Tibial nerve (tissue), 4 donors: ENCODE results near the gene UGT2B17. TPM values are rescaled to one million over a fixed set of nuclear protein-coding genes. Genes with fewer than 3 reads are reported as not detected.
"Not testable (repeated sequence)": the region's sequence is repeated elsewhere in the genome, so short reads cannot be mapped to it uniquely, and the experiment has no call there.

Experiments used
- DNase-seq, 2 donors: peaks; one replicate each; pipeline ENCODE4 v3.0.0-alpha.2; 2019; ENCODE audit warnings: low spot score in 2 of 2
- H3K27ac ChIP-seq, 4 donors: fragments of 200-600 bp; sonication (generic) in 3 of 4; one replicate each; pipeline ENCODE4 v1.5.1; 2017 to 2019; ENCODE audit warnings: mild to moderate bottlenecking in 1 of 4
- H3K27me3 ChIP-seq, 2 donors: fragments of 200-600 bp; sonication (generic) in 1 of 2; one replicate each; pipeline versions ENCODE4 v1.5.1 to v1.6.0; 2017 to 2019
- H3K36me3 ChIP-seq, 3 donors: fragments of 200-600 bp; sonication (generic); one replicate each; pipeline ENCODE4 v1.5.1; 2018 to 2019
- H3K4me1 ChIP-seq, 4 donors: fragments of 200-600 bp; sonication (generic) in 3 of 4; one replicate each; pipeline ENCODE4 v1.5.1; 2017 to 2019
- H3K4me3 ChIP-seq, 4 donors: fragments of 200-600 bp; sonication (generic) in 3 of 4; one replicate each; pipeline ENCODE4 v1.5.1; 2017 to 2019; ENCODE audit warnings: mild to moderate bottlenecking in 1 of 4, moderate library complexity in 1 of 4
- H3K9me3 ChIP-seq, 4 donors: fragments of 200-600 bp; sonication (generic) in 3 of 4; one replicate each; pipeline ENCODE4 v1.5.1; 2017 to 2019
- EP300 ChIP-seq, 2 donors: sonication (generic); formaldehyde crosslinking; IDR thresholded peaks; one replicate each; pipeline ENCODE4 v1.6.1; 2017; ENCODE audit warnings: antibody characterized with exemption in 2 of 2, mild to moderate bottlenecking in 1 of 2
- POLR2A ChIP-seq, 2 donors: fragments of 450-650 bp; IDR thresholded peaks; one replicate each; pipeline ENCODE4 v1.6.1; 2017; ENCODE audit warnings: antibody characterized with exemption in 2 of 2, mild to moderate bottlenecking in 2 of 2, moderate library complexity in 2 of 2
- WGBS, 2 donors: methylation state at CpG; one replicate each; pipeline ENCODE4 v1.1.5; 2018; 5-methylcytosine and 5-hydroxymethylcytosine counted together
- total RNA-seq, 4 donors: library from RNA; depleted of rRNA; stranded (reverse); fragments of >200 nt; gene quantifications; one replicate each; pipeline ENCODE4 v1.1.0, GENCODE V29; 2016
- TF ChIP-seq, protein P1 (sequence below), 5 experiments: fragments of 200-600 bp in 3 of 5; fragments of 450-650 bp in 2 of 5; sonication (generic) in 3 of 5; IDR thresholded peaks; one replicate each; pipeline ENCODE4 v1.5.1; 2016 to 2019; ENCODE audit warnings: antibody characterized with exemption in 5 of 5, mild to moderate bottlenecking in 3 of 5, moderate library complexity in 2 of 5

The UGT2B17 gene
- total RNA-seq, 4 donors from 2014 or later: not detected

DNA sequence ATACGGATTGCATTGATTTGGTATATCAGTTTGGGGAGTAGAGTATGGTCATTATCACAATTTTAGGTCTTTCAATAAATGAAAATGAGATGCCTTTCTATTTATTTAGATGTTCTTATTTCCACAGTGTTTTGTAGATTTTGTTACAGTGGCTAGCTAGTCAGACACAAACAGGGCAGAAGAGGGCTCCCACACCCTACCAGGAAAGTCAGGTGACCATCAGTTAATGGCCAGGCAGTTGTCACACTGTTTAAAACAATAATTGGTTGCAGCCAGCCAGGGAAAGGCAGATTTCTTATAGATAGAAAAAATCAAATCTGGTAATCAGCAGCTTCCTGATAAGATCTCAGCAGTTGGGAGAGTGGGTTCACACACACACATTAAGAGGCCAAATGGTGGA, 57.2 kb downstream of the UGT2B17 start:
- TF ChIP-seq EP300 (IDR thresholded peaks at IDR 0.05) (no peak), POLR2A (IDR thresholded peaks at IDR 0.05) (no peak)
- TF ChIP-seq, protein P1, sequence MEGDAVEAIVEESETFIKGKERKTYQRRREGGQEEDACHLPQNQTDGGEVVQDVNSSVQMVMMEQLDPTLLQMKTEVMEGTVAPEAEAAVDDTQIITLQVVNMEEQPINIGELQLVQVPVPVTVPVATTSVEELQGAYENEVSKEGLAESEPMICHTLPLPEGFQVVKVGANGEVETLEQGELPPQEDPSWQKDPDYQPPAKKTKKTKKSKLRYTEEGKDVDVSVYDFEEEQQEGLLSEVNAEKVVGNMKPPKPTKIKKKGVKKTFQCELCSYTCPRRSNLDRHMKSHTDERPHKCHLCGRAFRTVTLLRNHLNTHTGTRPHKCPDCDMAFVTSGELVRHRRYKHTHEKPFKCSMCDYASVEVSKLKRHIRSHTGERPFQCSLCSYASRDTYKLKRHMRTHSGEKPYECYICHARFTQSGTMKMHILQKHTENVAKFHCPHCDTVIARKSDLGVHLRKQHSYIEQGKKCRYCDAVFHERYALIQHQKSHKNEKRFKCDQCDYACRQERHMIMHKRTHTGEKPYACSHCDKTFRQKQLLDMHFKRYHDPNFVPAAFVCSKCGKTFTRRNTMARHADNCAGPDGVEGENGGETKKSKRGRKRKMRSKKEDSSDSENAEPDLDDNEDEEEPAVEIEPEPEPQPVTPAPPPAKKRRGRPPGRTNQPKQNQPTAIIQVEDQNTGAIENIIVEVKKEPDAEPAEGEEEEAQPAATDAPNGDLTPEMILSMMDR (IDR thresholded peaks at IDR 0.05): no peak
- Histone ChIP-seq H3K27ac (no peak overlapping the region), H3K4me1 (no peaks in the 10 kb centered on the region), H3K9me3 (no peaks in the 10 kb centered on the region), H3K36me3 (no peaks in the 10 kb centered on the region), H3K4me3 (no peak overlapping the region), H3K27me3 (no peaks in the 10 kb centered on the region)
- WGBS, 2 donors: 84 to 85% methylated on average over 1 of the region's 1 CpG
- DNase-seq: no peak

DNA sequence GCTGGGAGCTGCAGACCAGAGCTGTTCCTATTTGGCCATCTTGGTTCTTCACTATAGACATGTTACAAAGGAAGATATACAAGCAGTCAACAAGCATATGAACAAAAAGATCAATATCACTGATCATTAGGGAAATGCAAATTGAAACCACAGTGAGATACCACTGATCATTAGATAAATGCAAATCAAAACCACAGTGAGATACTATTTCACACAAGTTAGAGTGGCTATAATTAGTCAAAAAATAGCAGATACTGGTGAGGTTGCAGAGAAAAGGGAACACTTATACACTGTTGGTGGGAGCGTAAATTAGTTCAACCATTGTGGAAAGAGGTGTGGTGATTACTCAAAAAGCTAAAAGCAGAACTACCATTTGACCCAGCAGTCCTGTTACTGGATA, 70.7 kb downstream of the UGT2B17 start:
- H3K4me1 ChIP-seq, H3K27ac ChIP-seq, DNase-seq, H3K36me3 ChIP-seq, H3K9me3 ChIP-seq, H3K27me3 ChIP-seq, H3K4me3 ChIP-seq: not testable (repeated sequence)
- 92 to 94% methylated on average over 1 of the region's 1 CpG for WGBS, 2 donors

- H3K4me3 ChIP-seq, H3K27me3 ChIP-seq, DNase-seq, H3K36me3 ChIP-seq, H3K27ac ChIP-seq, H3K9me3 ChIP-seq, H3K4me1 ChIP-seq: not testable (repeated sequence)
- WGBS, 2 donors: 96 to 98% methylated on average over 3 to 4 of the region's 4 CpGs
Observed at GRCh38 chr4:68504836-68505235, 71.3 kb downstream of the UGT2B17 start.

DNA sequence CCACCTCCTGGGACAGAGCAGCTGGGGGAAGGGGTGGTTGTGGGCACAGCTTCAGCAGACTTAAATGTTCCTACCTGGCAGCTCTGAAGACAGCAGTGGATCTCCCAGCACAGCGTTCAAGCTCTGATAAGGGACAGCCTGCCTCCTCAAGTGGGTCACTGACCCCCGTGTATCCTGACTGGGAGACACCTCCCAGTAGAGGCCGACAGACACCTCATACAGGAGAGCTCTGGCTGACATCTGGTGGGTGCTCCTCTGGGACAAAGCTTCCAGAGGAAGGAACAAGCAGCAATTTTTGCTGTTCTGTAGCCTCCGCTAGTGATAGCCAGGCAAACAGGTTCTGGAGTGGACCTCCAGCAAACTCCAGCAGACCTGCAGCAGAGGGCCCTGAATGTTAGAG, 72.7 kb downstream of the UGT2B17 start:
- H3K27me3 ChIP-seq, H3K27ac ChIP-seq, H3K36me3 ChIP-seq, DNase-seq, H3K4me3 ChIP-seq, H3K4me1 ChIP-seq, H3K9me3 ChIP-seq: not testable (repeated sequence)
- WGBS, 2 donors: 79 to 85% methylated on average over 4 of the region's 4 CpGs

GRCh38 chr4:68499021-68499420, 77.1 kb downstream of the UGT2B17 start:
- no peaks in the 10 kb centered on the region for H3K36me3 ChIP-seq
- no peak for DNase-seq
- H3K4me3 ChIP-seq: no peak overlapping the region
- 58 to 75% methylated on average over 4 of the region's 4 CpGs for WGBS, 2 donors
- H3K4me1 ChIP-seq: no peaks in the 10 kb centered on the region
- H3K27ac ChIP-seq: no peak overlapping the region
- H3K27me3 ChIP-seq: no peaks in the 10 kb centered on the region
- no peak for TF ChIP-seq EP300 (IDR thresholded peaks at IDR 0.05)
- TF ChIP-seq, protein P1 (IDR thresholded peaks at IDR 0.05): no peak
- TF ChIP-seq POLR2A (IDR thresholded peaks at IDR 0.05): no peak
- no peaks in the 10 kb centered on the region for H3K9me3 ChIP-seq

GRCh38 chr4:68498413-68499007, 77.6 kb downstream of the UGT2B17 start:
- Histone ChIP-seq H3K4me3 (no peak overlapping the region), H3K9me3 (no peaks in the 10 kb centered on the region), H3K4me1 (no peaks in the 10 kb centered on the region), H3K27me3 (no peaks in the 10 kb centered on the region), H3K36me3 (no peaks in the 10 kb centered on the region), H3K27ac (no peak overlapping the region)
- 20% methylated on average over 5 of the region's 5 CpGs for WGBS, 2 donors
- DNase-seq: peak in 1 of 2 donors; percentile 50
- TF ChIP-seq, protein P1 (IDR thresholded peaks at IDR 0.05): peak; percentile 53 to 80 (median 65)
- TF ChIP-seq EP300 (IDR thresholded peaks at IDR 0.05): no peak

GRCh38 chr4:68494688-68495087, 81.4 kb downstream of the UGT2B17 start:
- Histone ChIP-seq H3K9me3 (no peaks in the 10 kb centered on the region), H3K4me3 (no peak overlapping the region), H3K36me3 (no peaks in the 10 kb centered on the region), H3K27ac (no peak overlapping the region), H3K27me3 (no peaks in the 10 kb centered on the region), H3K4me1 (no peaks in the 10 kb centered on the region)
- TF ChIP-seq POLR2A (IDR thresholded peaks at IDR 0.05) (no peak), EP300 (IDR thresholded peaks at IDR 0.05) (no peak)
- TF ChIP-seq, protein P1 (IDR thresholded peaks at IDR 0.05): no peak
- no peak for DNase-seq
- WGBS, 2 donors: 0 to 5% methylated on average over 1 of the region's 1 CpG
